Upper lobe of left lung (tissue), 4 donors: ENCODE measurements around the gene FCRLA.

Source experiments
- EP300 ChIP-seq, 4 donors: sonication (generic); formaldehyde crosslinking; IDR thresholded peaks; one replicate each; pipeline ENCODE4 v1.5.1; 2017; ENCODE audit warnings: antibody characterized with exemption in 4 of 4, control low read depth in 2 of 4
- POLR2AphosphoS5 ChIP-seq, 2 donors: sonication (generic); formaldehyde crosslinking; IDR thresholded peaks; one replicate each; pipeline ENCODE4 v1.5.1; 2017; ENCODE audit warnings: antibody characterized with exemption in 2 of 2
- TF ChIP-seq, protein P1 (sequence below), 6 experiments: fragments of 450-650 bp in 4 of 6; fragments of 200-600 bp in 2 of 6; sonication (generic) in 2 of 6; IDR thresholded peaks; one replicate each; pipeline ENCODE4 v1.5.1; 2016 to 2019; ENCODE audit warnings: antibody characterized with exemption in 6 of 6

DNA sequence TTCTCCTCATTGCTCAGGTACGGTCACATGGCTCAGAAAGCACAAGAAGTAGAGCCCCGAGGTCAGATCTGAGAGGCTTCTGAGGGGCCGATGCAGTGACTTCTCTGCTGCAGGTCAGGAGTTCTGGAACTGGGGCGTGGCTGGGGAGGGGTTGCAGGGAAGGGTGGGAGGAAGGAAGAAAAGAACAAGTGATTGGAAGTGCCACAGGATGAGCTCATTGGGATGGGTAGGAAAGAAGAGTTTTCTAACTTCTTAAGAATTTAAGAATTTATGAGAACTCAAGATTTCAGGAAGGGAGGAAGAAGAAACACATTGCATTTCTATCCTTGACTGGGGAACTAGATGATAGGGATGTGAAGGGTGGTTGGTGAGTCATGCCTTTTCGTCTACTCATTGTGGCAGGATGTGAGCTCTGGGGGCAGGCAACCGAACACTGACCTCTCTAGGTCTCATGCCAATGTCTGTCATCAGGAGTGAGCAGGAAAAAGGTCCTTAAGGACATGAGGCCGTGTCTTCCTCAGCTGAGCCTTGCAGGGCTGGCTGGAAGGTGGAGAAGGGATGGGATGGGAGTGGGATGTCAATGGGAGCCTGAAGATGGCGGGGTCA is 14.8 kb downstream of the FCRLA start:
- TF ChIP-seq, protein P1, sequence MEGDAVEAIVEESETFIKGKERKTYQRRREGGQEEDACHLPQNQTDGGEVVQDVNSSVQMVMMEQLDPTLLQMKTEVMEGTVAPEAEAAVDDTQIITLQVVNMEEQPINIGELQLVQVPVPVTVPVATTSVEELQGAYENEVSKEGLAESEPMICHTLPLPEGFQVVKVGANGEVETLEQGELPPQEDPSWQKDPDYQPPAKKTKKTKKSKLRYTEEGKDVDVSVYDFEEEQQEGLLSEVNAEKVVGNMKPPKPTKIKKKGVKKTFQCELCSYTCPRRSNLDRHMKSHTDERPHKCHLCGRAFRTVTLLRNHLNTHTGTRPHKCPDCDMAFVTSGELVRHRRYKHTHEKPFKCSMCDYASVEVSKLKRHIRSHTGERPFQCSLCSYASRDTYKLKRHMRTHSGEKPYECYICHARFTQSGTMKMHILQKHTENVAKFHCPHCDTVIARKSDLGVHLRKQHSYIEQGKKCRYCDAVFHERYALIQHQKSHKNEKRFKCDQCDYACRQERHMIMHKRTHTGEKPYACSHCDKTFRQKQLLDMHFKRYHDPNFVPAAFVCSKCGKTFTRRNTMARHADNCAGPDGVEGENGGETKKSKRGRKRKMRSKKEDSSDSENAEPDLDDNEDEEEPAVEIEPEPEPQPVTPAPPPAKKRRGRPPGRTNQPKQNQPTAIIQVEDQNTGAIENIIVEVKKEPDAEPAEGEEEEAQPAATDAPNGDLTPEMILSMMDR (IDR thresholded peaks at IDR 0.05), result no peak
- TF ChIP-seq POLR2AphosphoS5 (IDR thresholded peaks at IDR 0.05), result no peak
- TF ChIP-seq EP300 (IDR thresholded peaks at IDR 0.05), result no peak
